GM12892 (cell line): Measurements from ENCODE around the gene LLGL2.
A peak's percentile ranks its signal among the peaks of the same experiment; 100 is the strongest.
"Not testable (repeated sequence)": the region's sequence is repeated elsewhere in the genome, so short reads cannot be mapped to it uniquely, and the experiment has no call there.

Source experiments
- DNase-seq: peaks from one replicate; pipeline ENCODE4 v3.0.0; 2011; ENCODE audit not compliant: insufficient read length
- FAIRE-seq: peaks from 2 replicates; lab custom pipeline; 2011; peaks lifted over from hg19 to GRCh38; lab: Jason Lieb, UNC
- POLR2A ChIP-seq: IDR thresholded peaks from 2 replicates; pipeline ENCODE4 v1.6.1; 2011; ENCODE audit warnings: low read depth, low read length, control low read depth
- POLR2AphosphoS5 ChIP-seq: IDR thresholded peaks from 2 replicates; pipeline ENCODE4 v1.6.1; 2011; ENCODE audit warnings: low read depth, low read length, control low read depth
- TAF1 ChIP-seq: IDR thresholded peaks from 2 replicates; pipeline ENCODE4 v1.6.1; 2011; ENCODE audit warnings: low read depth, mild to moderate bottlenecking, control low read depth, low read length, borderline replicate concordance

Gene LLGL2

DNA sequence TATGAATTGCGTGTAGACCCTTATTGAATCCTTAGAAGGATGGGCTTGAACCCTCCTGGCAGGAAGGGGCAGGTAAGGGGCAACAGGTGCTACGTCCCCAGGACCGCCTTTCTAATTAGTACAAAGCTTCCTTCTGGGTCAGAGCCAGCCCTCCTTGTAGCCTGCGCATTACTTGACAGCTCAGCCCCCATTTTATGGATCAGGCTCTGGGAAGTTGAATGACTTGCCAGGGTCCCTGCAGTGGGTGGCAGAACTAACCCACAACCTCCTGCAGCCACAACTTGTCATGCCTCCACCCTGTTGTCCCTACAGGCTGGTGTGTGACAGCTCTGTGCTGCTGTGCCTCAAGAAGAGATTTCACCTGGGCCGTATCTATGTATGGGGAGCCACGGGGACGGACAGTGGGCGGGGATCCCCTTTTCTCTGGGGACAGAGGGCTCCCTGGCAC lies 64.8 kb downstream of the LLGL2 start:
- no peak for FAIRE-seq
- no peak for DNase-seq
- no peak for TF ChIP-seq TAF1
- TF ChIP-seq POLR2A = no peak
- TF ChIP-seq POLR2AphosphoS5 = no peak

DNA sequence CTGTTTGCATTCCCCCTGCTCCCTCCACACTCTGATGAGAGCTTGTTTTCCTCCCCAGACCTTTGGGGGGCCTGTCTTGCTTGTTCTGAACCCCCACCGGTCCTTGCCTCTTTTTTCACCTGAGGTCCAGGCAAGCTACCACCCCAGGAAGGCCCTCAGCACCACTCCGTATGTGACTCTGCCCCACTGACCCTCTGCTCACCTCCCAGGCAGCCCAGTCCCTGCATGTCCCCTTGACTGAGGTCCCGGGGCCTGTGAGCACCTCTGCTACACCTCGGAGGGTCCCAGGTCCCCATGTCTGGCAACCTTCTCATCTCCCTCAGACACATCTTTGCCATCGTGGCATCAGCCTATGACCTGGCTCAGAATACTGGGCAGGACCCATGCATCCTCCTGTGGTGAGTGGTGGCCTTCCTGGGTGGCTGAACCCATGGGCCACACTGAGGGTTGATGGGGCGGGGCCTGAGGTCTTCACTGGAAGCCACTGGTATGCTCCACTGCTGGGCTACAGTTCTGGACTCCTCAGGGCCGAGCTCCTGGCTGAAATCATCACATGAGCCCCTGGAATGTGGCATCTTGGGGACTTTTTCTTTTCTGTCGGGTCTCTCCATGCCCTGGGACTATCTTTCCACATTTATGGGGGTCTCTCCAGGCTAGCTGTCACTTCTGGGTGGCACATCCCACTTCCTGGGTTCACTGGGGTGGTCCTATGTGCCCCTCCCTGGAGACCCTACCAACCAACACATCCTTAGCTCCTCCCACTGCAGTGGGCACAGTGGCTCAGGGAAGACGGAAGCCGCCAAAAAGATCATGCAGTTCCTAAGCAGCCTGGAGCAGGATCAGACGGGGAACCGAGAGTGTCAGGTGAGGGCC lies 65.6 kb downstream of the LLGL2 start:
- FAIRE-seq = no peak
- no peak for TF ChIP-seq POLR2AphosphoS5
- no peak for TF ChIP-seq TAF1
- no peak for TF ChIP-seq POLR2A
- no peak for DNase-seq

DNA sequence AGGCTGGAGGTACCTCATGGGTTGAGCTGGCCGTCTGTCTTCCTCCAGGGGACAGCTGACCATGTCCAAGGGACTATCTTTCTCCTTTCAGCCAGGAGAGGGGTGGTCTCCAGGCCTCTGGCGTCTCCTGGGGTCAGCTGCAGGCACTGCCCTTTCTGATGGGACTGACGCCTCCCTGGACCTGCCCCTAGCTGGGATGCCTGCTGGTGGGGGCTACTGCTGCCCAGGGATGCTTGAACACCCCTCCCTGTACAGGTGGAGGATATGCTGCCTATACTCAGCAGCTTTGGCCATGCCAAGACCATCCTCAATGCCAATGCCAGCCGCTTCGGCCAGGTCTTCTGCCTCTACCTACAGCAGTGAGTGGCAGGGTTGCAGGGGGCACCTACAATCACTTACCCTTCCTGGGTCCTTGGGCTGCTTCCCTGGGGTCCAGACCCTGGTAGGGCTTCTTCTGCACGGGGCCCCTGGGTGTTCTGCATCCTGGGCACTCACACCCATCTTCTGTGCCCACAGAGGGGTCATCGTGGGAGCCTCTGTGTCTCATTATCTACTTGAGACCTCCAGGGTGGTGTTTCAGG lies 66.3 kb downstream of the LLGL2 start:
- TF ChIP-seq POLR2A = no peak
- TF ChIP-seq POLR2AphosphoS5 = no peak
- no peak for TF ChIP-seq TAF1
- DNase-seq = no peak
- FAIRE-seq = no peak

DNA sequence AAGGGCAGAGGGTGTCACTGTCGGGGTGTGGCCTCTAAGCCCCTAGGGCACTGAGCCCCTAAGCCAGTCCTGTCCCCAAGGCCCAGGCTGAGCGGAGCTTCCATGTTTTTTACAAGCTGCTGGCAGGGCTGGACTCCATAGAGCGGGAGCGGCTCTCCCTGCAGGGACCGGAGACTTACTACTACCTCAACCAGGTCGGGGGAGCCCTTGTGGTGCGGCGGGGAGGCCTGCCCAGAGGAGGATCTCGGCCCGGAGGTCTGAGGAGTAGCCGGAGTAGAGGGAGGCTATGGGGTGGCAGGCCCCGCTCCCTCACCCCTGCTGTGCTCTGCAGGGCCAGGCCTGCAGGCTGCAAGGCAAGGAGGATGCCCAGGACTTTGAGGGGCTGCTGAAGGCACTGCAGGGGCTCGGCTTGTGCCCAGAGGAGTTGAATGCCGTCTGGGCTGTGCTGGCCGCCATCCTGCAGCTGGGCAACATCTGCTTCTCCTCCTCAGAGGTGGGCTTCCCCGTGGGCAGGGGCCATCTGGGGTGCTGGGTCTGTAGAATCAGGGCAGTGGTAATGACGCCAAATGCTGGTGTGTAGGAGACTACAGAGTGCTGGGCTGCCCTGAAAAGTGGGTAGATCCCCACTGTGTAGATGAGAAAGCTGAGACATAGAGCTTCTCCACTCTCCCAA lies 67.0 kb downstream of the LLGL2 start:
- FAIRE-seq (peak; percentile 24), DNase-seq (no peak)
- TF ChIP-seq POLR2A = no peak
- TF ChIP-seq TAF1 = no peak
- TF ChIP-seq POLR2AphosphoS5 = no peak

DNA sequence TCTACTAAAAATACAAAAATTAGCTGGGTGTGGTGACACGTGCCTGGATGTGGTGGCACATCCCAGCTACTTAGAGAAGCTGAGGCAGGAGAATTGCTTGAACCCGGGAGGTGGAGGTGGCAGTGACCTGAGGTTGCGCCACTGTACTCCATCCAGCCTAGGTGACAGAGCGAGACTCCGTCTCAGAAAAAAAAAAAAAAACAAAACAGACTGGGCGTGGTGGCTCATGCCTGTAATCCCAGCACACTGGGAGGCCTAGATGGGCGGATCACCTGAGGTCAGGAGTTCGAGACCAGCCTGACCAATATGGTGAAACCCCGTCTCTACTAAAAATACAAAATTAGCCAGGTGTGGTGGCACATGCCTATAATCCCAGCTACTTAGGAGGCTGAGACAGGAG lies 67.9 kb downstream of the LLGL2 start:
- not testable (repeated sequence) for FAIRE-seq, DNase-seq

DNA sequence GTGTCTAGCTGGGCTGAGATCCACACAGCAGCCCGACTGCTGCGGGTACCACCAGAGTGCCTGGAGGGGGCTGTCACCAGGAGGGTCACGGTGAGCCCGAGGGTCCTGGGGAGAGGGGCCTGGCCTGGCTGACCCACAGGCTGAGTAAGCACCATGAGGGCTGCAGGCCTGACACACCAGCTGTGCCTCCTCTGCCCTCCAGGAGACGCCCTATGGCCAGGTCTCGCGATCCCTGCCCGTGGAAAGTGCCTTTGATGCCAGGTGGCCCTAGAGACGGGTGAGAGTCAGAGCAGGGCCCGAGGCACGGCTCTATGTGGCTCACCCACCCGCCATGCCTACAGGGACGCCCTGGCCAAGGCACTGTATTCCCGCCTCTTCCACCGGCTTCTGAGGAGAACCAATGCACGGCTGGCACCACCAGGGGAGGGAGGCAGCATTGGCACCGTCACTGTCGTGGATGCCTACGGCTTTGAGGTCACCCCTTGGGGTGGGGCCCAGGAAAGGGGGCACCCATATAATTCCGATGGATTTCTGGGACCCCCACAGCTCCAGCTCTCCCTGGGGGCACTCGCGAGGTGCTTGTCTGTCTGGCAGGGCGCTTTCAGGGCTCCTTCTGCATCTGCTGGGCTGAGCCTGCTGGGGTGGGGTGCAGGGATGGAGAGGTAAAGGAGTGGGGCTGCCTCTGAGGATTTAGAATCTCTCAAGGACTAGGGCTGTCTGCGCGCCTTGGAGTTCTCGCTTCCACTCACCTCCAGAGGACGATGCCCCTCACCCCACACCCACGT lies 69.2 kb downstream of the LLGL2 start:
- TF ChIP-seq POLR2AphosphoS5 = no peak
- TF ChIP-seq TAF1 = no peak
- TF ChIP-seq POLR2A = no peak
- FAIRE-seq (no peak), DNase-seq (no peak)

DNA sequence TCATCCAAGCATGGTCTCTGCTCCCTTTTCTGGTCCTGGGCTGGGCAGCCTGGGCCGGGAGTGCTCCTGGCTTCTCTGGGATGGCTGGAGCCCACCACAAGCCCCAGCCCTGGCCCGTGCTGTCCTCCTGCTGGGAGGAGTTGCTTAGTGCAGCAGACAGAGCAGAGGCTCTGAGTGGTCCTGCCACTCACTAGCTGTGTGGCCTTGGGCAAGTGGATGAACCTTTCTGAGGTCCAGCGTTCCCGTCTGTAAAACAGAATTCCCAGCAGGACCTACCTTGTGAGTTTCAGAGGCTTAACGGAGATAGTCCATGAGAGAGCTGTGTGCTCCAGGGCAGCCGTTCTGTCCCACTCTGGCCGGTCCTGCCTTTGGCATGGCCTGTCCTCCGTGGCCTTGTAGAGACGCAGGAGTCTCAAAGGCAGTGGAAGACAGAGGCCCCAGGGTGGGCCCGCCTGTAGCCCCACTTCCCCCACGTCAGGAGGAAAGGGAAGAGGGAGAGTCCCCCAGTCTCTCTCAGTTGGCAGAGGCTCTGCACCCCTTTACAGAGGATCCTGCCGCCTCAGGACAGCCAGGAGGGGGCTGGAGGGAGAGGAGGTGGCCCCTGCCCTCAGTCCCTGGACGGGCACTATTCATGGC lies 69.9 kb downstream of the LLGL2 start:
- TF ChIP-seq POLR2AphosphoS5 (no peak), TAF1 (no peak), POLR2A (no peak)
- DNase-seq (no peak), FAIRE-seq (no peak)

DNA sequence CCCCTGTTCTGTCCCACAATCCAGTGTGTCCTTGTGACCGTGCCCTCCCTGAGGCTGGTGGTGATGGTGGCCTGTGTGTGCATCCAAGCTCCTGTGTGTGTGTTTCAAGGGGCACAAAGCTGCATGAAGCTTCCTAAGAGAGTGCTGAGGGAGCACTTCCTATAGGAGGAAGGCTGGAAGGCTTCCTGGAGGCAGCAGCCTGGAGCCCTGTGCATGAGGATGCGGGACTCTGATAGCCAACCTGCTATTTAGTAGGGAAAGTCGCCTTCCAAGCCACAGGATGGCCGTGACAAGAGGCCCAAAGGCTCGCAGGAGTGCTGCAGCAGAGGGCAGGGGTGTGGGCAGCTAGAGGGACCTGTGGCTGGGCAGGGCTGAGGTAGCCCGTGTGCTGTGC lies 70.4 kb downstream of the LLGL2 start:
- no peak for FAIRE-seq
- no peak for DNase-seq
- no peak for TF ChIP-seq POLR2A
- no peak for TF ChIP-seq TAF1
- no peak for TF ChIP-seq POLR2AphosphoS5

DNA sequence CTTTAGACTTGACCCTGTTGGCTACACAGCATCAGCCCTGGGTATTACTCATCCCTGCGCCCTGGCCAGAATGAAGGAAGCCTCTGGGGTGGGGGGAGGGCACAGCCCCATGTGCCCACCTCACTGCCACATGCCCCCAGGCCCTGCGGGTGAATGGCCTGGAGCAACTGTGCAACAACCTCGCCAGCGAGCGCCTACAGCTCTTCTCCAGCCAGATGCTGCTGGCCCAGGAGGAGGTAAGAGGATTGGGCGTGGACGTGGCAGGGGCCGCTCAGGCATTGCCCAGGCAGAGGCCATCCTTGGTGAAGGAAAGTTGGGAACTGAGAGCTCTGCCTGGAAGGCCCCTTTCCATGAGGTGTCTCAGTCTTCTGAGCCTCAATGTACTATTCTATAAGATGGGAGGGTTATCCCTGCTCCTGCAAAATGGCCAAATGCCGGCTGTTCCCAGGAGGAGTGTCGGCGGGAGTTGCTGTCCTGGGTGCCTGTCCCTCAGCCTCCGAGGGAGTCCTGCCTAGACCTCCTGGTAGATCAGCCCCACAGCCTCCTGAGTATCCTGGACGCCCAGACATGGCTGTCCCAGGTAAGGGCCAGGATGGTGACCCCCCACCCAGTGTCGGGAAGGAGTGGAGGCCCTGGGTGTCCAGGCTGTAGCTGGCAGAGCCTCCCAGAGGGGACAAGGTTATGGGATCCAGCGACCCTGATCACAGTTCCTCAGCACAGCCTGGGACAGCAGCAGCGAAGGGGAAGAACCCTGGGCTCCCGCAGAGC lies 71.0 kb downstream of the LLGL2 start:
- DNase-seq (no peak), FAIRE-seq (no peak)
- TF ChIP-seq POLR2A (no peak), POLR2AphosphoS5 (no peak), TAF1 (no peak)

DNA sequence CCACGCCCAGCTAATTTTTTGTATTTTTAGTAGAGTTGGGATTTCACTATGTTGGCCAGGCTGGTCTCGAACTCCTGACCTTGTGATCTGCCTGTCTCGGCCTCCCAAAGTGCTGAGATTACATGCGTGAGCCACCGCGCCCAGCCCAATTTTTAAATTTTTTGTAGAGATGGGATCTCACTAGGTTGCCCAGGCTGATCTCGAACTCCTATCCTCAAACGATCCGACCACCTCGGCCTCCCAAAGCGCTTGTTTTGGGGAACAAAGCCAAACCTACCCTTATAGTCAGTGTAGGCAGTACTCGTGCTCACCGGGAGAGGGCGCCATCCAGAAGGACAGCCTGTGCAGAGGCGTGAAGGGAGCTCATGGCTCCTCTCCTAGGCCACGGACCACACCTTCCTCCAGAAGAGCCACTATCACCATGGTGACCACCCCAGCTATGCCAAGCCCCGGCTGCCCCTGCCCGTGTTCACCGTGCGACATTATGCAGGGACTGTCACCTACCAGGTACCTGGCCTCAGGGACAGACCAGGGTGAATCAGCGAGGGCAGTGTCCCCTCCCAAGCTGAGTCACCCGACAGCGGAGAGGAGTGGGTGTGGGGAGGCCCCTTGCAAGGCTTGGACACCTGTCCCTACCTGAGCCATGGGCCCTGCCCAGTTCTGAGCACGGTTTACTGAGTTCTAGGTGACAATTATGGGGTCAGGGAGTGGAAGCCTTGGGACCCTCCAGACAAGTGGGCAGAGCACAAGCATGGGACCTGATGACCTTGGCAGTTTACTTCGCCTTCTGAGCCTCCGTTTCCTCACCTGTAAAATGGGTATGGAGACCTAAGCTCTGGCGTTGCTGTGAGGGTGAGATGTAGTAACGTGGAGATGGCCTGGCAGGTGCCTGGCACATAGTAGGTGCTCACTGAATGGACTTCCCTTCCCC lies 75.8 kb downstream of the LLGL2 start:
- FAIRE-seq (peak; percentile 85), DNase-seq (peak; percentile 73)
- TF ChIP-seq POLR2AphosphoS5 = no peak
- TF ChIP-seq TAF1 = no peak
- no peak for TF ChIP-seq POLR2A
